Lung (tissue), 12 donors: ENCODE results near the gene ZEB2. TPM values are rescaled to one million over a fixed set of nuclear protein-coding genes. Genes with fewer than 3 reads are reported as not detected.
A peak's percentile ranks its signal among the peaks of the same experiment; 100 is the strongest.

Source experiments
- ATAC-seq: fragments of 200-7000 bp; cut with Tn5 transposase; one replicate; pipeline ENCODE4 v1.9.1; 2020; ENCODE audit warnings: moderate number of reproducible peaks; ENCODE audit not compliant: insufficient read depth, low FRiP score
- DNase-seq, 3 donors: peaks; one replicate each; pipeline ENCODE4 v3.0.0-alpha.2; 2013 to 2017
- H3K27ac ChIP-seq, 2 donors: one replicate each; pipeline ENCODE4 v1.5.1; 2013; ENCODE audit warnings: mild to moderate bottlenecking in 2 of 2, moderate library complexity in 2 of 2, control low read depth in 1 of 2, inconsistent platforms in 1 of 2, low read depth in 1 of 2, low read length in 1 of 2
- H3K27me3 ChIP-seq, 3 donors: one replicate each; pipeline ENCODE4 v1.5.1; 2013; ENCODE audit warnings: low read length in 2 of 3; ENCODE audit not compliant: control insufficient read depth in 3 of 3, insufficient read depth in 3 of 3
- H3K36me3 ChIP-seq, 4 donors: one replicate each; pipeline ENCODE4 v1.5.1; 2013; ENCODE audit warnings: low read length in 4 of 4, mild to moderate bottlenecking in 1 of 4, moderate library complexity in 1 of 4; ENCODE audit not compliant: control insufficient read depth in 4 of 4, insufficient read depth in 4 of 4
- H3K4me1 ChIP-seq, 5 donors: one replicate each; pipeline ENCODE4 v1.5.1; 2013; ENCODE audit warnings: low read length in 5 of 5, mild to moderate bottlenecking in 2 of 5, moderate library complexity in 1 of 5; ENCODE audit not compliant: control insufficient read depth in 5 of 5, insufficient read depth in 5 of 5
- H3K4me3 ChIP-seq: one replicate; pipeline ENCODE4 v1.5.1; 2013; ENCODE audit warnings: mild to moderate bottlenecking, control low read depth, moderate library complexity
- H3K9ac ChIP-seq, 2 donors: one replicate each; pipeline ENCODE4 v1.5.1; 2013; ENCODE audit warnings: low read length in 2 of 2, control low read depth in 1 of 2; ENCODE audit not compliant: insufficient read depth in 1 of 2
- H3K9me3 ChIP-seq, 4 donors: one replicate each; pipeline ENCODE4 v1.5.1; 2013; ENCODE audit warnings: low read length in 3 of 4, mild to moderate bottlenecking in 1 of 4, moderate library complexity in 1 of 4; ENCODE audit not compliant: control insufficient read depth in 4 of 4, insufficient read depth in 3 of 4
- CTCF ChIP-seq: IDR thresholded peaks from 2 replicates; pipeline ENCODE4 v1.5.1; 2012; ENCODE audit warnings: mild to moderate bottlenecking; ENCODE audit errors: control extremely low read depth, extremely low read depth
- WGBS, 2 donors: extraction: QIAGEN DNeasy Blood & Tissue Kit; methylation state at CpG; one replicate each; pipeline ENCODE4 v1.1.7; 2013; 5-methylcytosine and 5-hydroxymethylcytosine counted together
- polyA plus RNA-seq, 2 donors: library from polyadenylated mRNA; stranded (reverse); fragments of 200-250 nt; gene quantifications; one replicate each; pipeline ENCODE4 v1.2.1, GENCODE V29; 2013
- total RNA-seq, 2 donors: library from RNA; depleted of rRNA in 1 of 2; stranded (reverse); fragments of >200 nt in 1 of 2; gene quantifications; one replicate each; pipeline ENCODE4 v1.2.1, GENCODE V29; 2014 to 2021
- donor health status: control.
- donor health status: control.
- donor health status: Bipolar disorder and iron deficiency.
- donor health status: healthy.
- donor health status: DM: yes; HTN: yes; CAD: no.

ZEB2 gene
- total and polyA plus RNA-seq, 4 donors, result 27.0 to 332 (median 127) TPM

GRCh38 chr2:144515099-144515695, 4.7 kb downstream of the ZEB2 start:
- DNase-seq, result peak in 1 of 3 donors; percentile 82
- no peaks in the 10 kb centered on the region for H3K9me3 ChIP-seq
- peaks cover 0 to 71% (median 22%) of the 10 kb centered on the region in 4 donors for H3K36me3 ChIP-seq
- no peak for TF ChIP-seq CTCF
- H3K9ac ChIP-seq, result peak overlapping the region; percentile 94 to 100
- H3K4me1 ChIP-seq, result peaks cover 0 to 39% (median 5%) of the 10 kb centered on the region in 5 donors
- peaks cover 0 to 58% (median 4%) of the 10 kb centered on the region in 3 donors for H3K27me3 ChIP-seq
- WGBS, 2 donors, result 2 to 17% methylated on average over 4 of the region's 4 CpGs
- no peak for ATAC-seq
- peak overlapping the region; percentile 99 to 100 for H3K27ac ChIP-seq
- H3K4me3 ChIP-seq, result peak overlapping the region; percentile 65

- peaks cover 0 to 45% (median 5%) of the 10 kb centered on the region in 5 donors for H3K4me1 ChIP-seq
- peak overlapping the region; percentile 91 to 99 for H3K27ac ChIP-seq
- no peaks in the 10 kb centered on the region for H3K9me3 ChIP-seq
- H3K27me3 ChIP-seq, result peaks cover 0 to 61% (median 4%) of the 10 kb centered on the region in 3 donors
- peak overlapping the region; percentile 94 to 100 for H3K9ac ChIP-seq
- no peak for ATAC-seq
- peak overlapping the region; percentile 5 for H3K4me3 ChIP-seq
- peaks cover 0 to 68% (median 22%) of the 10 kb centered on the region in 4 donors for H3K36me3 ChIP-seq
- peak in 2 of 3 donors; percentile 71 to 77 for DNase-seq
- TF ChIP-seq CTCF, result no peak
- 13 to 25% methylated on average over 6 of the region's 6 CpGs for WGBS, 2 donors
Measured at GRCh38 chr2:144514616-144515091, 5.3 kb downstream of the ZEB2 start.

- Histone ChIP-seq H3K9ac (peak overlapping the region; percentile 94 to 100), H3K27me3 (peaks cover 0 to 64% (median 4%) of the 10 kb centered on the region in 3 donors), H3K4me3 (peak overlapping the region; percentile 14), H3K27ac (peak overlapping the region; percentile 91 to 99), H3K36me3 (peaks cover 0 to 57% (median 22%) of the 10 kb centered on the region in 4 donors), H3K9me3 (no peaks in the 10 kb centered on the region), H3K4me1 (peaks cover 0 to 56% (median 5%) of the 10 kb centered on the region in 5 donors)
- 24 to 37% methylated on average over 18 of the region's 18 CpGs for WGBS, 2 donors
- DNase-seq (peak; percentile 71 to 85 (median 81)), ATAC-seq (no peak)
- TF ChIP-seq CTCF, result no peak
Measured at GRCh38 chr2:144513388-144514101, 6.4 kb downstream of the ZEB2 start.
